GM20431 (cell line): Measurements from ENCODE around the gene TGIF1.

Experiments
- in situ Hi-C: fragments of 300-500 bp; cut with MseI, MboI; formaldehyde crosslinking; loops from one replicate; pipeline ENCODE4 v1.15.0; 2020; ENCODE audit warnings: low sequenced_read_pairs; ENCODE audit not compliant: unreplicated experiment

TGIF1 gene

DNA sequence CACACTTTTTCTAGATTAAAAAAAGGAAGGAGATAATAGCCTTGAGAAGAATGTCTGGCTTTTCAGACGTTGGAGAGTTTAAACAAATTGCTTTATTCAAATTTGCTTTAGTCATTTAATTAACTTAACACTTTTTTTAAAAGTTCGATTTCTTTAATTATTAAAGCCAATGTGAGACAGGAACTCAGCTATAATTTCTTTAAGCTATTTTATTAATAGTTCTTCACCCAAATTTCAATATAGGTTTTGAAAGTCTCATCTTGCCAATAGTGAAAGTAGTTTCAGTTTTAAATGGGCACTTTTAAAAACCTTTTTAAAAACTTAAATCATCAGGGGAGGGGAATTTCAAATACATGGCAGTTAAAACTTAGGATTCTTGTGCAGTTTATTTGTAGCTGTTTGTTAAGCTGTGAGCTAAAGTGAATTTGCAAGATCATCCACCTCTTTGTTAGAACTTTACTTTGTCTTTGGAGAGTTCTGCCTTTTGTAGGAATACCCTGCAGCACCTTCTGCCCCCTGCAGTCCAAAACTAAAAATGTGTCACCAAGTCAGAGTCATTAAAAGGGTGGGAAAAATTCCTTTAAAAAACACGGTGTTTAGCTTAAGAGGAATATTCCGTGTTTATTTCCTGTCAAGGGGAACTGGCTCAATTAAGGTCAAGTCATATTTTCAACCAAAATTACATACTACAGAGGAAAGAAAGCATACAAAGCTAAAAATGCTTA is 4.6 kb downstream of the TGIF1 start:
- in situ Hi-C loops = loop anchor here (25.0 kb wide), 1 partner anchor 133 kb away; no protein-coding TSS in a partner anchor

DNA sequence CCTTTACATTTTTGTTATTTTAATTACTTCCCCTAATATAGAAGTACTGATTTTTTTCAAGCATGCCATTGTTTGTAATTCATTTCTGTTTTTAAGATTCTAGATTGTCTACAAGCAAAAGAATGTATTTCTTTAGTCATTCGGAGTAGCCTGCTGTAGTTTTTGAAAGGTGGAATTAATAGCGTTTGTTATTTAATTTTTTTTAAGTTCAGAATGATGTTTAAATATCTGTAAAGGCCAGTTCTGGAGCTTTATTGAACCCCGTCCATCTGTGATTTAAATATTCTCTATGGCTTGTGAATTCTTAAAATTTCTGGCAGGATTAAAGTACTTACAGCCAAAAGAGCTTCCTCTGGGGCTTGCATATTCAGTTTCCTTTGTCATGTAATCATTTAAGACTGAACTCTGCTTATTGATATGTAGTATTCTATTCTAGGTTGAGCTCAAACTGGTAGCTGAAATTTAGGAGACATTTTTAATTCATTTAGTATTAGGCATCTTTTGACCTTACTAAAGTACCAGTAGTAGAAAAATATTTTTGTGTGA is 5.2 kb downstream of the TGIF1 start:
- in situ Hi-C loops = loop anchor here (25.0 kb wide), 1 partner anchor 132 kb away; no protein-coding TSS in a partner anchor

DNA sequence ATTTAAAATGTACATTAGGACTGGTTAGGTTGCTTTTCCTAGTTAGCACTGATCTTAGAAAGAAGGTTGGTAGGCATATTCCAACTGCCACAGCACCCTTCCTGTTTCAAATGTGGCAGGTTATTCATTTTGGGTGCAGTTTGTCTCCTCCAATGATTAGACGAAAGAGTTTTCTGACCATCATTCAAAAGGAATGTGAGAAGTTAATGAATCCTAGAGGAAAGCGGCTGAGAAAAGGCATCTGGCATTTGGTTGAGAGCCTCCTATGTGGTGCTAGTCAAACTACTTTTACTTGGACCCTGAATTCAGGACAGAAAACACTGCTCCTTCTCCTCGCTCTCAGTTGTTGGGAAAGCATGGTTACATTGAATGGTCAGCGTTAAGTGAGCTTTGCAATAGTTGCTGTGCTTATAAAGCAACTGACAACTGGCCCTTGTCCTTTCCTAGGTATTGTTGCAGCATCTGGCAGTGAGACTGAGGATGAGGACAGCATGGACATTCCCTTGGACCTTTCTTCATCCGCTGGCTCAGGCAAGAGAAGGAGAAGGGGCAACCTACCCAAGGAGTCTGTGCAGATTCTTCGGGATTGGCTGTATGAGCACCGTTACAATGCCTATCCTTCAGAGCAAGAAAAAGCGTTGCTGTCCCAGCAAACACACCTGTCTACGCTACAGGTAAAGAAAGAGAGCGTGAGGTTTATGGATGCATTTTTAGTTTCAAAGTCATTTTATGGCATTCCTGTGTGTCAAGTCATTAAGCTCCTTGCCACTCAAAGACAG is 6.1 kb downstream of the TGIF1 start:
- in situ Hi-C loops = loop anchor here (25.0 kb wide), 1 partner anchor 131 kb away; no protein-coding TSS in a partner anchor

DNA sequence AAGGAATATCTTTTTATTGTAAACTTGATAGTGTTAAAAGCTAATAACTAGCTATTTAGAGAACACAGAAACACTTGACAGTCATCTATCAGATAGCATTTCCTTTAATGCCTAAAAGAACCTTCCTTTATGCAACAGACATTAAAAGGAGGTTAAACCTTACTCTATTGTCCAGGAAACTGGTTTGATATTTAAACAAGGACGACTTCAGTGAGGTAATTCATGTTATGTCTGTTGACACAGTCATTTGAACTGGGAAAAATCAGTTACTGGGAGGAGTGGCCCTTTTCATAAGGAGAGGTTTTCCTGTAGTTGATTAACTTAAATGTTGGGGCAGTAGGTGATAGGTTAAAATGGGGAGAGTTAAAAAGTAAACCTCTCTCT is 6.7 kb downstream of the TGIF1 start:
- in situ Hi-C loops = loop anchor here (25.0 kb wide), 1 partner anchor 131 kb away; no protein-coding TSS in a partner anchor

DNA sequence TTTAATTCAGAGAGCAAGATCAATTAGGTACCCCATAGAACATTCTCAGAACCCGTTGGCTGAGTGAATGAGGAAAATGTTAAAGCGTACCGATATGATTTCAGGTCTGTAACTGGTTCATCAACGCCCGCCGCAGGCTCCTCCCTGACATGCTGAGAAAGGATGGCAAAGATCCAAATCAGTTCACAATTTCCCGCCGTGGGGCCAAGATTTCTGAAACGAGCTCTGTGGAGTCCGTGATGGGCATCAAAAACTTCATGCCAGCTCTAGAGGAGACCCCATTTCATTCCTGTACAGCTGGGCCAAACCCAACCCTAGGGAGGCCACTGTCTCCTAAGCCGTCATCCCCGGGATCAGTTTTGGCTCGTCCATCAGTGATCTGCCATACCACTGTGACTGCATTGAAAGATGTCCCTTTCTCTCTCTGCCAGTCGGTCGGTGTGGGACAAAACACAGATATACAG is 7.3 kb downstream of the TGIF1 start:
- in situ Hi-C loops = loop anchor here (25.0 kb wide), 1 partner anchor 130 kb away; no protein-coding TSS in a partner anchor

DNA sequence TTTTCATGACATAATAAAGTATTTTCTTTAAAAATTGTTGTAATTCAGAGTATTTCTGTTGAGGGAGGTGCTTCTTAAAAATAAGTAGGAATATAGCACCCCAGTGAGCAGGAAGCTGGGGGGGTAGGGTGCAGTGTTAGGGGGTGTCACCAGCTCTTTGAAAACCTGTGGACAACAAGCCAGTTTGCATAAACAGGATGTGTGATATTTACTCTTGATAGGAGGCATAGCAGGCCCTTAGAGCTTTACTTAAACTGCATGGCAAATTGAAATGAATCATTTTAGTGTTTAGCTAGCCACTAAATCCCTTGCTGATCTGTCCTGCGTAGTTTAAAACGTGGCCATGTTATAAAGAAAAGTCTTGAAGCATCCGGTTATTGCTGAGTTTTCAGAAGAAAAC is 8.4 kb downstream of the TGIF1 start:
- in situ Hi-C loops = loop anchor here (25.0 kb wide), 1 partner anchor 129 kb away; no protein-coding TSS in a partner anchor

DNA sequence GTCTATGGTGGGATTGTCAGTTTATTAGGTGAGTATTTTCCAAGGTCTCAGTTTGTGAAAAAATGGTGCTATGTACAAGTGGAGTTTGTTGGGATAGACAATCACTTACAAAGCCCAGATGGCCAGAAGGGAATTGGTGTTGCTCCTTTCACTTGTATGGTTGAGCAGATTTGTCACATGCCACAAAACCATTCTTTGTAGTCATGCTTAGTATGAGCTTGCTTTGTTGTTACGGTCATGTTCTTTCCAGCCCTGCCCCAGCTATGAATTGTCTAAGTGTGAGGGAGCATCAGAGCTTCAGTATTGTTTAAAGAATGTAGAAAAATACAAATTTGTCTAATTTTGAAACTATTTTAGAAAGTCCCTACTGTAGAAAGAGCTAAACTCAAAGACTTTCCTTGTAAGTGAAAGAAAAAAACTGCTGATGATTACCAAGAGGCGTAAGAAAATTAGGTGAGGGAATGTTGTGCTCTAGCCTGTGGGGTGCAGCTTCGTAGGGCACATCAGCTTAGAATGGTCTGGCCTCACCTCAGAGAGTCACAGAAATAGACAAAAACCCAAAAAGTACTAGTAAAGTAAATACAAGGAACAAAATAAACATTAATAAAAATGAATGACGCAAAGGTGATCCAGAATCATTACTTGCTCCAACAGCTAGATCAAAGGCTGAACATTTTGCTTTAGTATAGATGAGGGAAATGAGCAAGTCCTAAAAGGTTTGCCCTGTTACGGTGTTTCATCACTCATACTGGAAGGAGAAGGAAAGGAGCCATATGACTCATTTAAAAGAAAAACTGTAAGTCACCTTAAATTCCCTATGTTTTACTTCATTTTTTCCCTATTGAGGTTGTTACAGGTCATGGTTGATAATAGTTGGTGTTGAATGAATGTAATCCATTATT is 9.2 kb downstream of the TGIF1 start:
- in situ Hi-C loops = loop anchor here (25.0 kb wide), 1 partner anchor 128 kb away; no protein-coding TSS in a partner anchor

DNA sequence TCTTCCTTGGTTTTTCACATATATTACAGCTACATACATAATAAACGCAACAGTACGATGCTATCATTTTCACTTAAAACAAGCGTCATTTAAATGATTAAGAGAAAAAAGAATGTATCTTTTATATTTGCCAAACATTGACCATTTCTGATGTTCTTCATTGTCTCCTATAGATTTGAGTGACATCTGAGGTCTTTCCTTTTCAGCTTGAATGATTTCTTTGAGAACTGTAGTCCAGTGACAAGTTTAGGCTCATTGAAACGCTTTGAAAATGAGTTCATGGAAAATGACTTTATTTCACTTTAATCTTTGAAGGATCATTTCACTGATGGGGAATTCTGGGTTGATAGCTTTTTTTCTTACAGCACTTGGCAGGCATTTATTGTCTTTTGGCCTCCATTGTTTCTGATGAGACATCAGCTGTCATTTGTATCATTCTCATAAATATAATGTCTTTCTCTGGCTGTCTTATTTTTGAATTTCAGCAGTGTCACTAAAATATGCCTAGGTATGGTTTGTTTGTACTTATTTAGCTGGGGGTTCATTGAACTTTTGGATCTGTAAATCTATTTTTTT is 10.9 kb downstream of the TGIF1 start:
- in situ Hi-C loops = loop anchor here (25.0 kb wide), 1 partner anchor 126 kb away; no protein-coding TSS in a partner anchor

DNA sequence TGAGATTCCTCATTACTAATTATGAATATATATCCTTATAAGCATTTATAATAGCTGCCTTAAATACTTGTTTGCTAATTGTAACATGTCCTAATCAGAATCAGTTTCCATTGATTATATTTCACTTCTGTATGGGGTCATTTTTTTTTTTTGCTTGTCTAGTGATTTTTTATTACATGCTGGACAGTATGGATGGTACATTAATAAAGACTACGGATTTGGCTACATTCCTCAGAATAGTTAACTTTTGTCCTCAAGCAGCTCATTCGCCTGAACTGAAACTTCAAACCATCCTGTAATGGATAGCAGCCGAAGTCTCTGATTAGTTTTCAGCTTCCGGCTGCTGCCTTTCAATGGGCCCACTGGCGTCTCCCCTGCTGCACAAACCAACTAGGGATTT is 11.7 kb downstream of the TGIF1 start:
- in situ Hi-C loops = loop anchor here (25.0 kb wide), 1 partner anchor 126 kb away; no protein-coding TSS in a partner anchor

DNA sequence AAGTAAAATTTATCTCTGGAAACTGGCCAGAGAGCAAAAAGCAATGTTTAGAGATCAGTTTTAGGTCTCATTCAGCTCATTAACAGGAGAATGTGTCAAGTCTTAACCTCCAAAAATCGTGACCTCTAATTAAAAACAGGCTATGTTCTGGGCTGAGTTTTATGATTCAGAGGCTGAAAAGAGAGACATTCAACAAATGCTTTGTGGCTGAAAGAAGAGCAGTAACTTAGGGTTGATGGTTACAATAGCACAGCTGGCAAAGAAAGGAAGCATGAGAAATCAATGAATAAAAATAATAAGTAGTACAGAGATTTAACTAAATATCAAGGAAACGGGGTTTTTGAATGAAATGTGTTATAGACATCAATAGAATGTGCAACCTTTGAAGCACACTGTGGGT is 13.1 kb downstream of the TGIF1 start:
- in situ Hi-C loops = loop anchor here (25.0 kb wide), 1 partner anchor 124 kb away; no protein-coding TSS in a partner anchor

DNA sequence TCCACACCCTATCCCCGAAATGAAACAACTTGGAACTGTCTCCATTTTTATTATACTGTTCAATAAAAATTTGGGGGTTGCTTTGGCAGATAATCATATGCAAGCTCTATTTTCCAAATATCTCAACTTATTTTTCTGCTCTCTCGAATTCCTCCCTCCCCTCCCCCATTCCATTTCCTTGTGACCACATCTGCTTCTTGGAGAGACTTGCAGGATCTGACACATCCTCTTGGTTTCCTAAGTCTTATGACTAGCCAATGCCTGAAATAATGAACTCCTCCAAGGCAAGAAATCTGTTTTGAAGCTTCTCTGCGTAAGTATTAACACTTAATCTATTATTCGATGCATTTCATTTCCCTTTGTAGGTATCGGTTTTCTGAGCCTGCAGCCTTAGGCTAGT is 16.1 kb downstream of the TGIF1 start:
- in situ Hi-C loops = loop anchor here (25.0 kb wide), 1 partner anchor 121 kb away; no protein-coding TSS in a partner anchor

DNA sequence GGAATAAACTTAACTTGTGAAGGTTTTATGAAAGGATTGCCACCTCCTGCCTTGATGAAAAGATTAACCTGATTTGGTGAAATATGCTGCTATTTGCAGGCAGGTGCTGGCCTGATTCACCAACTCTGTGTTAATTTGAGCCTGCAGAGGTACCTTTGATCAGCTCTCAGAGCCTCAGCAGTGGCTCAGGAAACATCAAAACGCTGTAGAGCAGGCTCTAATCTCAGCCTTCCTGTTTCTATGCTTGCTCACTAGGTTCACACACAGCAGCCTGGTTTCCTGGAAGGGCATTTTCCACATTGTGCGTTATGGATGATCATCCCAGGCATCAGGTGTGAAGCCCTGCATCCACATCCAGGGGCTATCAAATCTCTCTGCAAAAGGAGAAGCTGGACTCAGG is 16.9 kb downstream of the TGIF1 start:
- in situ Hi-C loops = loop anchor here (25.0 kb wide), 1 partner anchor 120 kb away; no protein-coding TSS in a partner anchor

DNA sequence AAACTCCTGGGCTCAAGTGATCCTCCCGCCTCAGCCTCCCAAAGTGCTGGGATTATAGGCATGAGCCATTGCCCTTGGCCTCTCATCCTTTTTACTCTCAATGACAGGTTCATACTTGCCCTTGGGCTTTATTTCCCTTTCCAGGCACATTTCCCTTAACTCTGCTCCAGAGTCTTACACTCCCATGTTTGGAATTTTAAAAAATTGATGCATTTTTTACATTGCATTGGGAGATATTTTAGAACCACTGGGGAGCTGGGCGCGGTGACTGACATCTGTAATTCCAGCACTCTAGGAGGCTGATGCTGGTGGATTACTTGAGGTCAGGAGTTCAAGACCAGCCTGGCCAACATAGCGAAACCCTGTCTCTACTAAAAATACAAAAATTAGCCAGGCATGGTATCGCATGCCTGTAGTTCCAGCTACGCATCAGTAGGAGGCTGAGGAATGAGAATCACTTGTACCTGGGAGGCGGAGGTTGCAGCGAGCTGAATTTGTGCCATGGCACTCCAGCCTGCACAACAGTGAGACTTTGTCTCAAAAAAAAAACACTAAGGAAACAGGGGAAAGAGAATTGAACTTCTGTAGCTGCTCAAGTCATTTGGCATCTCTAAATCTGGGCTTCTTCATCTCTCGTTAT is 18.2 kb downstream of the TGIF1 start:
- in situ Hi-C loops = loop anchor here (25.0 kb wide), 1 partner anchor 119 kb away; no protein-coding TSS in a partner anchor

DNA sequence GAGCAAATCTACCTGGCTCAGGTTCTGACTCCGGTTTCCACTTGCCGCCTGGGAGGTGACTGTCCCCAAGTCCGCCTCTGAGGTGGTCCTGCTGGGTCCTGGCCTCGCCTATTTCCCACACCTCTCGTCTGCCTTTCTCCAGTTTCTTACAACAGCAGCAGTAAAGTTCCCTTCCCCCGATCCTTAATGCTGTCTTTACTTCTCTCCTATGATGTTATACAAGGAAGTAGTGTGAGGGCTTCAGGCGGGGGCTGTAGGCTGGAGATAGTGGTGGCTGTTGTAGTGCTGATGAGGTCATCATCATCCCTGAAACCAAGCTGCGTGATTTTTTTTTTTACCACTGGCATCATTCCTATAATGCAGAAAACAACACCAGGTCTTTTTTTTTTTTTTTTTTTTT is 18.9 kb downstream of the TGIF1 start:
- in situ Hi-C loops = loop anchor here (25.0 kb wide), 1 partner anchor 118 kb away; no protein-coding TSS in a partner anchor

DNA sequence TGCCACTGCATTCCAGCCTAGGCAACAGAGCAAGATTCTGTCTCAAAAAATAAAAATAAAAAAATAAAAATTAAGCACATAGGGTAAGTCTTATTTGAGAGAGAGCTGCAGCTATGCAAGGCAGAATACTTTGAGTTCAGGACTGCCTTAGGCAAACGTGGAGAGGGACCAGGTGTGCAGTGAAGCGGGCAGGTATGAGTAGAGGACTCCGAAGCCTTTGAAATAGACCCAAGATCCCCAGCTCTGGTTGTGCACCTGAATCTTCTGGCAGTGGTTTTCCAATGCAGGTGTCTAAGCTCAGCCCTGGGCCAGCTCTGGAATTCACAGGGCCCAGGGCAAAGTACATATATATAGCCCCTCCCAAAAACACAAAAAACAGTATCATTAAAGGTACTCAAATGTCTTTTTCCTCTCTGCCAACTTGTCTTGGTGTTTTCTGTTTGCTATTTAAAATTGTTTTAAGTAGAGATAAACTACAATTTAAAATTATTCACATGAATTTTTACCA is 21.2 kb downstream of the TGIF1 start:
- in situ Hi-C loops = loop anchor here (25.0 kb wide), 1 partner anchor 116 kb away; no protein-coding TSS in a partner anchor

DNA sequence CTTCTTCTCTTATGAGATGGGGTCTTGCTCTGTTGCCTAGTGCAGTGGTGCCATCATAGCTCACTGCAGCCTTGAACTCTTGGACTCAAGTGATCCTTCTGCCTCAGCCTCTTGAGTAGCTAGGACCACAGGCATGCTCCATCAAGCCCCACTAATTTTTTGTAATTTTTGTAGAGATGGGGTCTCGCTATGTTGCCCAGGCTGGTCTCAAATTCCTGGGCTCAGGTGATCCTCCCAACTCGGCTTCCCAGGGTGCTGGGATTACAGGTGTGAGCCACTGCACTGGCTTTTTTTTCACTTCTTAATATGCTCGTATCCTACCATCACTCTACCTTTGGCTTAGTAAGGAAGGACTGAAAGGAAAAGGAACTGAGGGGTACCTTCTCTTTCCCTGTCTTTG is 22.1 kb downstream of the TGIF1 start:
- in situ Hi-C loops = loop anchor here (25.0 kb wide), 1 partner anchor 115 kb away; no protein-coding TSS in a partner anchor

DNA sequence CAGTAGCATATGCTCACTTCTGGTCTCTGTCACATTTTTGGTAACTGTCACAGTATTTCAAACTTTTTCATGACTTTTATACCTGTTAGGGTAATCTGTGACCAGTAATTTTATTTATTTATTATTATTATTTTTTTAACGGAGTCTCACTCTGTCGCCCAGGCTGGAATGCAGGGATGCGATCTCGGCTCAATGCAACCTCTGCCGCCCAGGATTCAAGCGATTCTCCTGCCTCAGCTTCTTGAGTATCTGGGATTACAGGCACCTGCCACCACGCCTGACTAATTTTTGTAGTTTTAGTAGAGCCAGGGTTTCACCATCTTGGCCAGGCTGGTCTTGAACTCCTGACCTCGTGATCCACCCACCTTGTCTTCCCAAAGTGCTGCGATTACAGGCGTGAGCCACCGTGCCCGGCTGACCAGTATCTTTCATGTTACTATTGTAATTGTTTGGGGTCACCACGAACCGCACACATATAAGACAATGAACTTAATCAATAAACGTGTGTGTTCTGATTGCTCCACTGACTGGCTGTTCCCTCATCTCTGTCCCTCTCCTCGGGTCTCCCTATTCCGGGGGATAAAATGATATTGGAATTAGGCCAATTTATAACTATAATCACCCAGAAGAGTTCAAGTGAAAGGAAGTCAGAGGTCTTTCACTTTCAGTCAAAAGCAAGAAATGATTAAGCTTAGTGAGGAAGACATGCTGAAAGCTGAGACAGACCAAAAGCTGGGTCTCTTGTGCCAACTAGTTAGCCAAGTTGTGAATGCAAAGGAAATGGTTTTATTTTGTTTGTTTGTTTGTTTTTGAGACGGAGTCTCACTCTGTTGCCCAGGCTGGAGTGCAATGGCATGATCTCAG is 22.9 kb downstream of the TGIF1 start:
- in situ Hi-C loops = loop anchor here (25.0 kb wide), 1 partner anchor 114 kb away; no protein-coding TSS in a partner anchor
